Gastrocnemius medialis (tissue), 4 donors: ENCODE data around the gene IMP3. TPM values are rescaled to one million over a fixed set of nuclear protein-coding genes. Genes with fewer than 3 reads are reported as not detected.
A peak's percentile ranks its signal among the peaks of the same experiment; 100 is the strongest.

Source experiments
- ATAC-seq, 2 donors: fragments of 150-250 bp; one replicate each; pipeline ENCODE4 v1.9.1; 2016
- DNase-seq, 2 donors: peaks; one replicate each; pipeline ENCODE4 v3.0.0-alpha.2; 2019
- H3K27ac ChIP-seq, 4 donors: fragments of 200-600 bp; sonication (generic); 1 replicate in 1 of 4; 2 replicates in 3 of 4; pipeline ENCODE4 v1.5.1; 2016 to 2018; ENCODE audit warnings: mild to moderate bottlenecking in 2 of 4, moderate library complexity in 1 of 4
- H3K27me3 ChIP-seq, 3 donors: fragments of 200-600 bp; sonication (generic) in 2 of 3; 1 replicate in 1 of 3; 2 replicates in 2 of 3; pipeline versions ENCODE4 v1.5.1 to v1.6.0; 2016 to 2019; ENCODE audit warnings: mild to moderate bottlenecking in 1 of 3, moderate library complexity in 1 of 3
- H3K36me3 ChIP-seq, 2 donors: fragments of 200-600 bp; sonication (generic) in 1 of 2; one replicate each; pipeline ENCODE4 v1.5.1; 2017 to 2018
- H3K4me1 ChIP-seq, 2 donors: fragments of 200-600 bp; sonication (generic) in 1 of 2; one replicate each; pipeline ENCODE4 v1.5.1; 2016 to 2017; ENCODE audit warnings: mild to moderate bottlenecking in 2 of 2
- H3K4me3 ChIP-seq, 4 donors: fragments of 200-600 bp; sonication (generic) in 3 of 4; 1 replicate in 1 of 4; 2 replicates in 3 of 4; pipeline ENCODE4 v1.5.1; 2016 to 2019; ENCODE audit warnings: mild to moderate bottlenecking in 2 of 4
- H3K9me3 ChIP-seq, 3 donors: fragments of 200-600 bp; sonication (generic) in 2 of 3; 1 replicate in 1 of 3; 2 replicates in 2 of 3; pipeline ENCODE4 v1.5.1; 2016 to 2019
- POLR2A ChIP-seq, 2 donors: fragments of 450-650 bp; IDR thresholded peaks; one replicate each; pipeline ENCODE4 v1.6.1; 2017; ENCODE audit warnings: antibody characterized with exemption in 2 of 2, mild to moderate bottlenecking in 2 of 2, moderate library complexity in 2 of 2
- in situ Hi-C, 4 donors: fragments of 200-750 bp; cut with MboI; loops; one replicate each; pipeline versions ENCODE4 v1.15.0 to v1.8.0; 2017; ENCODE audit warnings: low sequenced_read_pairs in 4 of 4
- intact Hi-C: fragments of 100-400 bp; cut with DNase I; formaldehyde crosslinking; loops from one replicate; pipeline ENCODE4 v1.15.1; 2023; ENCODE audit warnings: low total_unique reads
- total RNA-seq, 4 donors: library from RNA; depleted of rRNA; stranded (reverse); fragments of >200 nt; gene quantifications; one replicate each; pipeline versions ENCODE4 v1.1.0 to v1.2.3, GENCODE V29; 2016
- TF ChIP-seq, protein P1 (sequence below), 5 experiments: fragments of 450-650 bp in 3 of 5; fragments of 200-600 bp in 2 of 5; sonication (generic) in 2 of 5; IDR thresholded peaks in 4 of 5; conservative IDR thresholded peaks in 1 of 5; 1 replicate in 4 of 5; 2 replicates in 1 of 5; pipeline ENCODE4 v1.5.1; 2016 to 2019; ENCODE audit warnings: antibody characterized with exemption in 5 of 5, mild to moderate bottlenecking in 3 of 5, moderate library complexity in 3 of 5

IMP3 gene
- total RNA-seq, 4 donors from 2014 or later = 110 to 184 (median 153) TPM

- peak overlapping the region in 2 of 4 donors; percentile 63 to 77 for H3K27ac ChIP-seq
- peak in 1 of 2 donors; percentile 48 for DNase-seq
- no peak overlapping the region for H3K4me3 ChIP-seq
- peaks cover 0 to 7% of the 10 kb centered on the region in 2 donors for H3K36me3 ChIP-seq
- no peaks in the 10 kb centered on the region for H3K27me3 ChIP-seq
- H3K9me3 ChIP-seq = no peaks in the 10 kb centered on the region
- in situ Hi-C loops = no loop called here
- TF ChIP-seq POLR2A (IDR thresholded peaks at IDR 0.05) = no peak
- TF ChIP-seq, protein P1, sequence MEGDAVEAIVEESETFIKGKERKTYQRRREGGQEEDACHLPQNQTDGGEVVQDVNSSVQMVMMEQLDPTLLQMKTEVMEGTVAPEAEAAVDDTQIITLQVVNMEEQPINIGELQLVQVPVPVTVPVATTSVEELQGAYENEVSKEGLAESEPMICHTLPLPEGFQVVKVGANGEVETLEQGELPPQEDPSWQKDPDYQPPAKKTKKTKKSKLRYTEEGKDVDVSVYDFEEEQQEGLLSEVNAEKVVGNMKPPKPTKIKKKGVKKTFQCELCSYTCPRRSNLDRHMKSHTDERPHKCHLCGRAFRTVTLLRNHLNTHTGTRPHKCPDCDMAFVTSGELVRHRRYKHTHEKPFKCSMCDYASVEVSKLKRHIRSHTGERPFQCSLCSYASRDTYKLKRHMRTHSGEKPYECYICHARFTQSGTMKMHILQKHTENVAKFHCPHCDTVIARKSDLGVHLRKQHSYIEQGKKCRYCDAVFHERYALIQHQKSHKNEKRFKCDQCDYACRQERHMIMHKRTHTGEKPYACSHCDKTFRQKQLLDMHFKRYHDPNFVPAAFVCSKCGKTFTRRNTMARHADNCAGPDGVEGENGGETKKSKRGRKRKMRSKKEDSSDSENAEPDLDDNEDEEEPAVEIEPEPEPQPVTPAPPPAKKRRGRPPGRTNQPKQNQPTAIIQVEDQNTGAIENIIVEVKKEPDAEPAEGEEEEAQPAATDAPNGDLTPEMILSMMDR (IDR thresholded peaks at IDR 0.05 in 4 of 5, conservative IDR thresholded peaks at IDR 0.05 in 1 of 5) = no peak
- H3K4me1 ChIP-seq = peaks cover 0 to 9% of the 10 kb centered on the region in 2 donors
- intact Hi-C loops = no loop called here
- ATAC-seq = peak; percentile 92 to 98
These were observed 48.2 kb downstream of the IMP3 start for GRCh38 chr15:75591655-75592364.

- ATAC-seq = no peak
- Histone ChIP-seq H3K36me3 (no peaks in the 10 kb centered on the region), H3K4me1 (peaks cover 0 to 3% of the 10 kb centered on the region in 2 donors), H3K4me3 (no peak overlapping the region), H3K27ac (no peak overlapping the region), H3K9me3 (no peaks in the 10 kb centered on the region), H3K27me3 (no peaks in the 10 kb centered on the region)
- in situ Hi-C loops (no loop called here), intact Hi-C loops (no loop called here)
- TF ChIP-seq, protein P1 (IDR thresholded peaks at IDR 0.05 in 4 of 5, conservative IDR thresholded peaks at IDR 0.05 in 1 of 5) = no peak
- no peak for TF ChIP-seq POLR2A (IDR thresholded peaks at IDR 0.05)
- no peak for DNase-seq
These were observed 49.8 kb downstream of the IMP3 start for GRCh38 chr15:75590239-75590638.

Other genes starting within 250 kb of the IMP3 start
- 10 to 100 TPM; 16.1 to 25.3 (median 21.0) TPM for gene SIN3A, start 188.5 kb downstream of the IMP3 start, total RNA-seq
- 1 to 10 TPM; 4.8 to 7.0 (median 6.2) TPM for gene PTPN9, start 60.9 kb downstream of the IMP3 start, total RNA-seq
- 10 to 100 TPM; 14.2 to 18.3 (median 15.9) TPM for gene SNUPN, start 14.5 kb downstream of the IMP3 start, total RNA-seq
- gene SNX33, start 7.7 kb upstream of the IMP3 start, total RNA-seq = 1 to 10 TPM; 4.9 to 6.7 (median 5.5) TPM
- 100 to 1,000 TPM in 2 of 4 donors, 10 to 100 TPM in 2; 38.2 to 145 (median 88.5) TPM for gene CSPG4, start 72.6 kb upstream of the IMP3 start, total RNA-seq
- gene UBE2Q2, start 203.2 kb upstream of the IMP3 start, total RNA-seq = 10 to 100 TPM; 15.9 to 25.5 (median 23.9) TPM